Smooth muscle cell (in vitro differentiated cells): ENCODE data around the gene MYLIP. TPM values are rescaled to one million over a fixed set of nuclear protein-coding genes. Genes with fewer than 3 reads are reported as not detected.
A peak's percentile ranks its signal among the peaks of the same experiment; 100 is the strongest.

Experiments used
- DNase-seq: peaks from one replicate; lab custom pipeline; 2025; ENCODE audit not compliant: unreplicated experiment; lab: John Stamatoyannopoulos, UW
- H2AFZ ChIP-seq: fragments of 200-600 bp; sonication (generic); 2 replicates; pipeline ENCODE4 v1.6.0; 2016; ENCODE audit warnings: antibody characterized with exemption, low read depth, mild to moderate bottlenecking
- H3F3A ChIP-seq: fragments of 200-600 bp; sonication (generic); 2 replicates; pipeline ENCODE4 v1.6.0; 2017; ENCODE audit warnings: antibody characterized with exemption, low read depth
- H3K27ac ChIP-seq: fragments of 200-600 bp; sonication (generic); 2 replicates; pipeline ENCODE4 v1.5.1; 2016; ENCODE audit warnings: low read depth, mild to moderate bottlenecking
- H3K27me3 ChIP-seq: fragments of 200-600 bp; sonication (generic); 2 replicates; pipeline ENCODE4 v1.6.1; 2016; ENCODE audit warnings: low read depth, mild to moderate bottlenecking
- H3K36me3 ChIP-seq: fragments of 200-600 bp; sonication (generic); 2 replicates; pipeline ENCODE4 v1.5.1; 2016; ENCODE audit warnings: low read depth
- H3K4me1 ChIP-seq: fragments of 200-600 bp; sonication (generic); 2 replicates; pipeline ENCODE4 v1.5.1; 2016; ENCODE audit warnings: low read depth
- H3K4me2 ChIP-seq: fragments of 200-600 bp; sonication (generic); 2 replicates; pipeline ENCODE4 v1.6.0; 2016; ENCODE audit warnings: mild to moderate bottlenecking
- H3K4me3 ChIP-seq: fragments of 200-600 bp; sonication (generic); 2 replicates; pipeline ENCODE4 v1.5.1; 2016; ENCODE audit warnings: mild to moderate bottlenecking
- H3K79me2 ChIP-seq: fragments of 200-600 bp; sonication (generic); 2 replicates; pipeline ENCODE4 v1.6.0; 2016; ENCODE audit warnings: low read depth, mild to moderate bottlenecking
- H3K9ac ChIP-seq: fragments of 200-600 bp; sonication (generic); 2 replicates; pipeline ENCODE4 v1.6.0; 2016; ENCODE audit warnings: low read depth
- H3K9me3 ChIP-seq: fragments of 200-600 bp; sonication (generic); replicated peaks from 2 replicates; pipeline ENCODE4 v1.5.1; 2016; ENCODE audit warnings: low read depth
- H4K20me1 ChIP-seq: fragments of 200-600 bp; sonication (generic); 2 replicates; pipeline ENCODE4 v1.6.0; 2016; ENCODE audit warnings: low read depth
- CTCF ChIP-seq: fragments of 200-600 bp; sonication (generic); IDR thresholded peaks from 2 replicates; pipeline ENCODE4 v1.5.1; 2017; ENCODE audit warnings: borderline replicate concordance, mild to moderate bottlenecking, antibody characterized with exemption; ENCODE audit not compliant: insufficient read depth, poor library complexity, severe bottlenecking
- WGBS: methylation state at CpG from one replicate; pipeline ENCODE4 v1.1.7; 2016; ENCODE audit warnings: low lambda C conversion rate; 5-methylcytosine and 5-hydroxymethylcytosine counted together
- polyA plus RNA-seq: library from polyadenylated mRNA; unstranded; fragments of >200 nt; fragmentation: Nextera tagmentation; extraction: Ambion mirVana; gene quantifications from 2 replicates; pipeline ENCODE4 v1.2.1, GENCODE V29; 2016
- total RNA-seq: library from RNA; depleted of rRNA; stranded (reverse); fragments of >200 nt; gene quantifications from 2 replicates; pipeline ENCODE4 v1.2.3, GENCODE V29; 2014

MYLIP gene
- total and polyA plus RNA-seq, 2 experiments from 2014 or later: 25.0 to 29.9 TPM

GRCh38 chr6:16179063-16179462, 50.2 kb downstream of the MYLIP start:
- Histone ChIP-seq H3K79me2 (no peaks in the 10 kb centered on the region), H4K20me1 (no peaks in the 10 kb centered on the region), H3K4me1 (peaks cover 4% of the 10 kb centered on the region), H3K27ac (no peak overlapping the region), H3K9ac (no peak overlapping the region), H3K4me3 (no peak overlapping the region), H3K27me3 (no peaks in the 10 kb centered on the region), H3K36me3 (no peaks in the 10 kb centered on the region), H3F3A (no peaks in the 10 kb centered on the region), H2AFZ (no peak overlapping the region), H3K4me2 (no peak overlapping the region), H3K9me3 (no peaks in the 10 kb centered on the region)
- TF ChIP-seq CTCF: no peak
- no peak for DNase-seq
- WGBS: 98% methylated on average over 2 of the region's 2 CpGs

- no peak for TF ChIP-seq CTCF
- Histone ChIP-seq H3K36me3 (no peaks in the 10 kb centered on the region), H3K9ac (no peak overlapping the region), H3K4me1 (peaks cover 4% of the 10 kb centered on the region), H3K9me3 (no peaks in the 10 kb centered on the region), H3K4me2 (peak overlapping the region; percentile 45), H2AFZ (peak overlapping the region; percentile 88), H3K4me3 (no peak overlapping the region), H3F3A (no peaks in the 10 kb centered on the region), H4K20me1 (no peaks in the 10 kb centered on the region), H3K79me2 (no peaks in the 10 kb centered on the region), H3K27me3 (no peaks in the 10 kb centered on the region), H3K27ac (no peak overlapping the region)
- 50% methylated on average over 15 of the region's 16 CpGs for WGBS
- no peak for DNase-seq
Measured at GRCh38 chr6:16179970-16180431, 51.1 kb downstream of the MYLIP start.

GRCh38 chr6:16180696-16181438, 52.0 kb downstream of the MYLIP start:
- H3K4me2 ChIP-seq: no peak overlapping the region

More at GRCh38 chr6:16180696-16181438, 52.0 kb downstream of the MYLIP start:
- no peaks in the 10 kb centered on the region for H3K36me3 ChIP-seq
- no peak overlapping the region for H3K9ac ChIP-seq
- H3K27ac ChIP-seq: no peak overlapping the region
- no peaks in the 10 kb centered on the region for H4K20me1 ChIP-seq
- TF ChIP-seq CTCF: no peak
- H2AFZ ChIP-seq: no peak overlapping the region
- no peaks in the 10 kb centered on the region for H3K27me3 ChIP-seq
- H3K79me2 ChIP-seq: no peaks in the 10 kb centered on the region
- no peak for DNase-seq
- no peaks in the 10 kb centered on the region for H3F3A ChIP-seq
- H3K4me1 ChIP-seq: no peaks in the 10 kb centered on the region
- no peaks in the 10 kb centered on the region for H3K9me3 ChIP-seq
- H3K4me3 ChIP-seq: no peak overlapping the region
- 98% methylated on average over 43 of the region's 45 CpGs for WGBS
